Brain pericyte (primary cell): ENCODE data around the gene SFRP5.

Experiments
- DNase-seq: peaks from one replicate; pipeline ENCODE4 v3.0.0-alpha.2; 2012; ENCODE audit warnings: low read depth, low spot score

Gene SFRP5

DNA sequence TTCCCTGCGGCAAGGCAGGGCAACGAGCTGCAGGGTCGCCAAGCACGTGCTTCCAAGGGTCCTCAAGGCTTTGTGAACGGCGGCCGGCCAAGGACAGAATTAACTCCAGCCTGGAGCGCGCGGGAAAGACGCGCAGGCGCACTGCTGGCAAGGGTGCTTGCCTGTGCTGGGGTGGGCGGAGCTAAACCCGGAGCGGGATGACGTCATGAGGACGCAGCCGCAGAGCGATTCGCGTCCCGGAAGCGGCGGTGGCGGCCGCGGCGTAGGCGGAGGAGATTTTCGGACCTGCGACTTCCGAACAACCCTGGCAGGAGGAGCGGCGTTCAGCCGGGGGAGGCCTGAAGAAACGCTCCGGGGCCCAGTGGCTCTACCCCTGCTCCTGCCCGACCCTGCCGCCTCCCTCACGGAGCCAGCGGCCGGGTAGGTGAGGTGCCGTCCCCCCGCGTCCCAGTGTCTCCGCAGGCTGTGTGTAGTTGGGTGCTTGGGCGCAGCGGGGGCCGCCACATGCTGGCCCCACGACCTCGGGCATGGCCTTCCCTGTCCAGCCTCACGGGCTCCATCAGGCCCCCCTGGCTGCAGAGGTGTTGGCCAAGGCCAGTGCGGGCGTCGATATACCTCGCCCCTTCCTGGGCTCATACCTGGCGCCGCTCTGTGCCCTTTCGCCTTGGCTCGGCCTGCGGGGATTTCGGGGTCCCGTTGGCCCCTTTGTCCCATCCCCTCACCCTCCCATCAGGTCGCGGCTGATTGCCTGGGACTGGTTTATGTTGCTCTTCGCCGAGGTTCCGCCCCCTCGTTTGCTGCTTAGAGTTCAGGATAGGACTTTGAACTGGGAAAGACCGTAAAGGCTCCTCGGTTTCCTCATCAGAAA lies 34.7 kb downstream of the SFRP5 start, which contains the start of gene ZFYVE27:
Gene ZFYVE27 (plus strand): TSS at position 227 of the 868 bp plus-strand sequence. CDS start 1,350 bp downstream, outside the sequence.
- peak; percentile 79 for DNase-seq

- no peak for DNase-seq
Measured at GRCh38 chr10:97736403-97736901, 35.3 kb downstream of the SFRP5 start.

DNA sequence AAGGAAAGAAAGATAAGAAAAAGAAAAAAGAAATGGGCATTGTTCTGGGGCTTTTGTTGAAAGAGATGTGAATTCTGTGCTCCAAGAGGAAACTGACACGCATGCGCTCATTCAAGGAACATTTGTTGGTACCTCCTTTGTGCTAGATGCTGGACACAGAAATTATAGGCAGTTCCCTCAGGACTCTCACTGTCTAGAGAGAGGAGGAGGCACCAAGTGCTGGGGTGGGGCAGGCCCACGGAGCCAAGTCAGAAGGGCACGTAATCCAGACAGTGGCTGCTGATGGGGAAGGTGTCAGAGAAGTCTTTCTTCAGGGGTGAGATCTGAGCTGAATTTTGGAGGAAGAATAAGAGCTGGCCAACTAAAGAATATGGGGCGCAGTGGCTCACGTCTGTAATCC lies 37.8 kb downstream of the SFRP5 start:
- DNase-seq, result no peak

- no peak for DNase-seq
Measured at GRCh38 chr10:97733256-97733655, 38.5 kb downstream of the SFRP5 start.

- no peak for DNase-seq
Measured at GRCh38 chr10:97732052-97732359, 39.8 kb downstream of the SFRP5 start.

- DNase-seq, result no peak
Measured at GRCh38 chr10:97731346-97732051, 40.3 kb downstream of the SFRP5 start.

DNA sequence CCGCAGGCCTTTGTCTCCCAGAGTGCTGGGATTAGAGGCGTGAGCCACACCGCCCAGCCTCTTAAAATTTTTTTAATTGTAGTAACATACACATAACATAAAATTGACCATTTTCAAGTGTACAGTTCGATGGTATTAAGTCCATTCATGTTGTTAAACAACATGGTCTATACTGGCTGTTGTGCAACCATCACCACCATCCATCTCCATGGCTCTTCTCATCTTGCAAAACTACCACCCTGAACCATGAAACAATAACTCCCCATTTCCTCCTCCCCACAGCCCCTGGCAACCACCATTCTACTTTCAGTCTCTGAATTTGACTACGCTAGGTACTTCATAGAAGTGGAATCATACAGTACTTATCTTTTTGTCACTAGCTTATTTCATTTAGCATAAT lies 42.8 kb downstream of the SFRP5 start:
- no peak for DNase-seq

GRCh38 chr10:97726636-97727178 lies 45.1 kb downstream of the SFRP5 start:
- no peak for DNase-seq

- DNase-seq, result no peak
Measured at GRCh38 chr10:97724341-97724941, 47.4 kb downstream of the SFRP5 start.

GRCh38 chr10:97723001-97723400 lies 48.8 kb downstream of the SFRP5 start:
- no peak for DNase-seq

DNA sequence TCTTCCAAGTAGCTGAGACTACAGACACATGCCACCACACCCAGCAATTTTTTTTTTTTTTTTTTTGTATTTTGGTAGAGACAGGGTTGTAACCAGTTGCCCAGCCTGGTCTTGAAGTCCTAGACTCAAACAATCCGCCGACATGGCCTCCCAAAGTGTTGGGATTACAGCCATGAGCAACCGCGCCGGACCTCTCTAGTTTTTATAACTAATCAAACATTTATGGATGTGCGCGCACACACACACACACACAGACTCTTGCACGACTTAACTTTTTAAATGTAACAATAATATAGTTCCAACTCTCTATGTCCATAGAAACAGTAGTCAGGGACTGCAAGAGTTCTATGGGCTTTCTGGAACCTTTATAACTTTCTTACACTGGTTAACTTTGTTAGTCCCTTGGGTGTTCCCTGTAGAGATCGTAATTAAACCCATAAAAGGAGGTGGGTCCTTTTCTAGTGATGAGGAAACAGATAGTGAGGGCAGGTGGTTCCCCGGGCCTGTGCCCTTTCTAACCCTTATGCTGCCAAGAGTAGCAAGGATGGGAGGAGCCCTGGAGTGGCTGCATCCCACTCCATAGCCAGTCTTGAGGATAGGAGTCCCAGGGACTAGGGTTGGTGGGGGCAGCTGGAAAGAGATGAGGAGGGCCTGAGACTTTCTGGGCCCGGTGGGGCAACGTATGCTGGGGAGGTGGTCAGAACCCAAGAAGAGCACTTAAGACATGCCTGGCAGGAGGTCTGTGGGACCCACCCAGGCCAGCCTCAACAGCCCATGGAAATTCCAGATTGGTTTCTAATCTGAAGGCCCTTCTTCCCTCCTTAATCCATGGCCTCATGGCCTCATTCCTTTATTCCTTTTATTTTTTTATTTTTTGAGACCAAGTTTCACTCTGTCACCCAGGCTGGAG lies 49.7 kb downstream of the SFRP5 start:
- no peak for DNase-seq

GRCh38 chr10:97719602-97720001 lies 52.2 kb downstream of the SFRP5 start:
- no peak for DNase-seq

DNA sequence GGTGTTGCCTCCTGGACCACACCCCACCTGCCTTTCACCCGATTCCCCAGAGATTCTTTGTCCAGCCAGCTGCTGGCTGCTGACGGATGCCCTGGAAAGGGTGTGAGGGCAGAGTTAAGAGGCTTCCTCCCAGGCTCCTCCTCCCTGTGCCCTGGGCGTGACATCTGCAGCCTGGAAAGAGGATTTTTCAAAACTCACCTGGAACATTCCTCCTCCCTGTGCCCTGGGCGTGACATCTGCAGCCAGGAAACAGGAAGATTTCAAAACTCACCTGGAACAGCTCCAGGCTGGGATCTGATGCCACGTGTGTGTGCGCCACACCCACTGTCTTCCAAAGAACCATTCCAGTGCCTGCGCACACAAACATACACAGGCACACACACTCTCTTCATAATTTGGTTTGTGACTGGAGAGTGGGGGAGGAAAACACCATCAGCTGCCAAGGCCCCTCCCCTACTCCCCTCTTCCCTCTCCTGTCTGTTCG lies 53.1 kb downstream of the SFRP5 start:
- DNase-seq, result no peak

- DNase-seq, result no peak
Measured at GRCh38 chr10:97718178-97718577, 53.6 kb downstream of the SFRP5 start.

- DNase-seq, result no peak
Measured at GRCh38 chr10:97717627-97718026, 54.2 kb downstream of the SFRP5 start.
